NCI-H1048 (cell line): ENCODE measurements around the gene ZNF619.
A peak's percentile ranks its signal among the peaks of the same experiment; 100 is the strongest.
"Not testable (repeated sequence)": the region's sequence is repeated elsewhere in the genome, so short reads cannot be mapped to it uniquely, and the experiment has no call there.

Experiments
- DNase-seq: peaks from one replicate; lab custom pipeline; 2025; lab: John Stamatoyannopoulos, UW

ZNF619 gene

GRCh38 chr3:40476478-40477470 is at the start of gene ZNF619:
Gene ZNF619 (plus strand): TSS chr3:40477122. CDS start chr3:40477980, 858 bp downstream.
- DNase-seq: peak; percentile 41

GRCh38 chr3:40432793-40433192 is 44.1 kb upstream of the ZNF619 start:
- DNase-seq: no peak

- DNase-seq: no peak
Observed at GRCh38 chr3:40437889-40438288, 39.0 kb upstream of the ZNF619 start.

GRCh38 chr3:40445062-40445461 is 31.9 kb upstream of the ZNF619 start:
- no peak for DNase-seq

GRCh38 chr3:40445880-40446279 is 31.0 kb upstream of the ZNF619 start:
- DNase-seq: no peak

- DNase-seq: no peak
Observed at GRCh38 chr3:40450438-40450837, 26.5 kb upstream of the ZNF619 start.

GRCh38 chr3:40451551-40451950 is 25.4 kb upstream of the ZNF619 start:
- DNase-seq: no peak

- DNase-seq: no peak
Observed at GRCh38 chr3:40452057-40452456, 24.9 kb upstream of the ZNF619 start.

GRCh38 chr3:40452562-40452875 is 24.4 kb upstream of the ZNF619 start:
- DNase-seq: no peak

- peak; percentile 98 for DNase-seq
Observed at GRCh38 chr3:40452876-40453730, 23.8 kb upstream of the ZNF619 start.

- no peak for DNase-seq
Observed at GRCh38 chr3:40453933-40454332, 23.0 kb upstream of the ZNF619 start.

- no peak for DNase-seq
Observed at GRCh38 chr3:40455328-40455727, 21.6 kb upstream of the ZNF619 start.

- DNase-seq: no peak
Observed at GRCh38 chr3:40456279-40456939, 20.5 kb upstream of the ZNF619 start.

GRCh38 chr3:40456940-40457823 is 19.7 kb upstream of the ZNF619 start, which contains the start of gene RPL14:
Gene RPL14 (plus strand): TSS chr3:40457339. CDS start chr3:40457472, 133 bp downstream.
- peak; percentile 92 for DNase-seq

- no peak for DNase-seq
Observed at GRCh38 chr3:40458473-40458872, 18.4 kb upstream of the ZNF619 start.

- not testable (repeated sequence) for DNase-seq
Observed at GRCh38 chr3:40460481-40460880, 16.4 kb upstream of the ZNF619 start.

- DNase-seq: no peak
Observed at GRCh38 chr3:40461161-40461560, 15.8 kb upstream of the ZNF619 start.

- DNase-seq: not testable (repeated sequence)
Observed at GRCh38 chr3:40462838-40463237, 14.1 kb upstream of the ZNF619 start.

GRCh38 chr3:40463579-40463978 is 13.3 kb upstream of the ZNF619 start:
- no peak for DNase-seq

- DNase-seq: no peak
Observed at GRCh38 chr3:40464339-40465110, 12.4 kb upstream of the ZNF619 start.

GRCh38 chr3:40465111-40465407 is 11.9 kb upstream of the ZNF619 start:
- DNase-seq: no peak
